Stimulated activated CD8-positive, alpha-beta memory T cell treated with anti-CD3 and anti-CD28 coated beads, Interleukin-2, amount 100 ng/mL, for 48 hours (primary cell): ENCODE data around the gene VARS1.
"Not testable (repeated sequence)": the region's sequence is repeated elsewhere in the genome, so short reads cannot be mapped to it uniquely, and the experiment has no call there.

Experiments
- DNase-seq, 2 donors: peaks; one replicate each; pipeline ENCODE4 v3.0.0-alpha.2; 2020; ENCODE audit warnings: low read depth in 2 of 2

Gene VARS1

DNA sequence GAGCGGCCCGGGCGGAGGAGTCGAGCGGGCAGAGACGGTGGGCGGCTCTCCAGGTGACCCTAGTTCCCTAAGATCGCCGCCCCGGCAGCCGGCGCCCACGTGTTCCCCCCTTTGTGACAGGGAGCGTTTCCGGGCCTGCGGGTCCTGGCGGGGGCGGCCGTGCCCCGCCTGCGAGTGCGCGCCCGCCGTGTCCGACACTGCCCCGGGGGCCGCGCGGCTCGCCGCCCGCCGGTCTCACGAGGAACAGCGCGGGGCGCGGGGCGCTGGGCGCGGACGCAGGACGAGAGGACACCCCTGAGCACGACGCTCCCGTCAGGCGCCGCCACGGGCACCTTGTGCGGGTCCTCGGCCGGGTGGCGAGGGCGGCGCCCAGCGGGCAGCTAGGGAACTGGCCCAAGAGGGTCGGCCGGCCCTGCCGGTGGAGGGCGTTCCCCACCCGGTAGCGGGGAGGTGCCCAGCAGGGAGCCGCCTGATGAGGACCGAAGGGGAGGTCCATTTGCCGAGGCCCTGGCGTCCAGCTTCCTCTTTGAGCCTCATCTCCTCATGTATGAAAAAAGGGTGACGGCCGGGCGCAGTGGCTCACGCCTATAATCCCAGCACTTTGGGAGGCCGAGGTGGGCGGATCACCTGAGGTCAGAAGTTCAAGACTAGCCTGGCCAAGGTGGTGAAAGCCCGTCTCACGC, at the start of gene VARS1:
Gene VARS1 (minus strand): TSS at position 137 of the 683 bp plus-strand sequence. CDS start 535 bp downstream, outside the sequence.
- DNase-seq: peak; percentile 83 to 85

DNA sequence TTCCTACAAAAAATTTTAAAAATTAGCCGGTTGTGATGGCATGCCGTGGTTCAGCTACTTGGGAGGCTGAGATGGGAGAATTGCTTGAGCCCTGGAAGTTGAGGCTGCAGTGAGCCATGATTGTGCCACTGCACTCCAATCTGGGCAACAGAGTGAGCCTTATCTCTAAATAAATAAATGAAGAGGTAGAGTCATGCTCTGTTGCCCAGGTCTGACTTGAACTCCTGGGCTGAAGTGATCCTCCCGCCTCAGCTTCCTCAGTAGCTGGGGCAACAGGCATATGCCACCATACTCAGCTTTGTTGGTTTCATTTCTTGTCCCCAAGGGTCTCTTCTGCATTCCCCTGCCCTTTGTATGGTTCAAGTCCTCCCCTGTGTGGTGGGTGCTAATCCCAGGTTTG, 49.0 kb upstream of the VARS1 start:
- DNase-seq: no peak

GRCh38 chr6:31842053-31842452, 46.5 kb upstream of the VARS1 start:
- DNase-seq: no peak

DNA sequence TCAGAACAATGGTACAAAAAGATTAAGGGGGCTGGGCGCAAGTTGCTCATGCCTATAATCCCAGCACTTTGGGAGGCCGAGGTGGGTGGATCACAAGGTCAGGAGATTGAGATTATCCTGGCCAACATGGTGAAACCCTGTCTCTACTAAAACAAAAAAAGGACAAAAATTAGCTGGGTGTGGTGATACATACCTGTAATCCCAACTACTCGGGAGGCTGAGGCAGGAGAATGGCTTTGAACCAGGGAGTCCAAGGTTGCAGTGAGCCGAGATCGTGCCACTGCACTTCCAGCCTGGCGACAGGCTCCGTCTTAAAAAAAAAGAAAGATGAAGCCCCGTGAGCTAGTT, 44.2 kb upstream of the VARS1 start:
- DNase-seq: not testable (repeated sequence)

DNA sequence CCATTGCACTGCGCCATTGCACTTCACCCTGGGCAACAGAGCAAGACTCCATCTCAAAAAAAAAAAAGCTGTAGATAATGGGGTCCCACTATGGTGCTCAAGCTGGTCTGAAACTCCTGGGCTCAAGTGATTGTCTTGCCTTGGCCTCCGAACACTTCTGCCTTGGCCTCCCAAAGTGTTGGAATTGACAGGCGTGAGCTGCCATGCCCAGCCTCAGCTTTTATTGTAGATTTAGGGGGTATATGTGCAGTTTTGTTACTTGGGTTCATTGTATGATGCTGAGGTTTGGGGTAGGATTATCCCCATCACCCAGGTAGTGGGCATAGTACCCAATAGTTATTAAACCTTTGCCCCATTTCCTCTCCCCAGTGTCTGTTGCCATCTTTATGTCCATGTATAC, 43.4 kb upstream of the VARS1 start:
- no peak for DNase-seq

DNA sequence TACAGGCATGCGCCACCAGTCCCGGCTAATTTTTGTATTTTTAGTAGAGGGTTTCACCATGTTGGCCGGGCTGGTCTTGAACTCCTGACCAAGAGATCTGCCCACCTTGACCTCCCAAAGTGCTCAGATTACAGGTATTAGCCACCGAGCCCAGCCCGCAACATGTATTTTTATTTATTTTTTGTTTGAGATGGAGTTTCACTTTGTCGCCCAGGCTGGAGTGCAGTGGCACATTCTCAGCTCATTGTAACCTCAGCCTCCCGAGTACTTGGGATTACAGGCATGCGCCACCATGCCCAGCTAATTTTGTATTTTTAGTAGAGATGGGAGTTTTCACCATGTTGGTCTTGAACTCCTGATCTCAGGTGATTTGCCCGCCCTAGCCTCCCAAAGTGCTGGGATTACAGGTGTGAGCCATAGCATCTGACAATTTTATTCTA, 42.6 kb upstream of the VARS1 start:
- DNase-seq: not testable (repeated sequence)

DNA sequence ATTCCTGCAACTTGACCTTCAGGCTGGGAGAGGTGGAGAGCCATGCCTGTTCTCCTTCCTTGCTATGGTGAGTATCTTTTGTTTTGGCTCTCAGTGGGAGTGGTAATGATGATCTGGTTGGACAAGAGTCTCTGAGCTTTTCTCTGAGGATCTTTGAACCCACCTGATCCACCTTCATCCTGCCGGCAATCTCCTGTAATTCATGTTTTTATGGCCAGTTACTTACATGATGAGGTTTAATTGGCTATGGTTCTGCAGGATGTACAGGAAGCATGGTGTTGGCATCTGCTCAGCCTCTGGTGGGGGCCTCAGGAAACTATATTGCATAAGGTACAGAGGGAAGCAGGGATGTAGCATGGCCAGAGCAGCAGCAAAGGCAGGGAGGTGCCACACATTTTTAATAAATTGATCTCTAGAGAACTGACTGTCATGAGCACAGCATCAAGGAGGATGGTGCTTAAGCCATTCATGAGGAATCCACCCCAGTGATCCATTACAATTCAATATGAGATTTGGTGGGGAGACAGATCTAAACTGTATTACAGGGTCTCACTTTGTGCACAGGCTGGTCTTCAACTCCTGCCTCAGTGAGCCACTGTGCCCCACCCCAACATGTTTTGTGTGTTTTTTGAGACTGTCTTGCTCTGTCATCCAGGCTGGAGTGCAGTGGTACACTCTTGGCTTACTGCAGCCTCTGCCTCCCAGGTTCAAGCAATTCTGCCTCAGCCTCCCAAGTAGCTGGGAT, 42.0 kb upstream of the VARS1 start:
- no peak for DNase-seq

DNA sequence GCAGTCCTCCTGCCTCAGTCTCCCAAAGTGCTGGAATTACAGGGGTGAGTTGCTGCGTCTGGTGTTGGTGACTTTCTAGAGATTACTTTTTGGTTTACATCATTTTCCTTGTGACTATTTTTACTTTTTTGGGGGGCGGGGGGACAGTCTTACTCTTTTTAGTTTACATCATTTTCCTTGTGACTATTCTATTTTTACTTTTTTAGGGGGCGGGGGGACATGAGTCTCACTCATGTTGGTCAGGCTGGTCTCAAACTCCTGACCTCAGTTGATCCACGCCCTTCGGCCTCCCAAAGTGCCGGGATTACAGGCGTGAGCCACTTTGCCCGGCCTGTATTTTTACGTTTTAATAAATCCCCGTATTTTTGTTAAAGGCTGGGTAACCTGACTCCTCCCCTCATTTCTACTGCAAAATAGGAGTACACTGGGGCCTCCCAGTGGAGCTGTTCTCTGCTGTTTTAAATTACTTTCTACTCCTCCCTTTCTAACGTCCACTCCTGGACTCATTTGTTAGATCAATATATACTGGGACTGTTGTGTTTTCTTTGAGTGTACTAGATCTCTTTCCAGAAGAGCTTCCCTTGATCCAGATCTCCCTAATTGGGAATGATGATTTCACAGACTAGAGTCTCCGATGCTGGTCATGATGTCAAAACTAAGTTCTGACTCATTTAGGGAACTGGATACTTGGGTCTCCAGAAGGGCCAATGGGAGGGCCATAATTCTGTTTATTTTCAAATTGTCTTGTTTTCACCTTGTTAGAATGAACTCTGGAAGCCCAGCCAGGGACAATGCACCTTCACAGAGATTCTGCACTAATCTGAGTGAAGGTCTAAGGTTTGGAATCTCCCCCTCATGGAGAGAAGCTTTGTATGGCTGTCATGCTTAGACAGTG, 41.2 kb upstream of the VARS1 start:
- DNase-seq: no peak

- no peak for DNase-seq
These were observed 40.5 kb upstream of the VARS1 start for GRCh38 chr6:31836047-31836473.

- DNase-seq: peak; percentile 70 to 72
These were observed 39.1 kb upstream of the VARS1 start for GRCh38 chr6:31834367-31835250.

GRCh38 chr6:31831350-31832215, 36.0 kb upstream of the VARS1 start:
- DNase-seq: no peak

GRCh38 chr6:31830886-31831335, 35.4 kb upstream of the VARS1 start:
- DNase-seq: no peak

GRCh38 chr6:31829633-31830283, 34.2 kb upstream of the VARS1 start:
- DNase-seq: no peak

- peak; percentile 82 to 88 for DNase-seq
These were observed 31.9 kb upstream of the VARS1 start, which contains the start of gene HSPA1B for GRCh38 chr6:31827286-31828079. Gene HSPA1B, plus strand, starts transcription at chr6:31827738. Its CDS starts 213 bp downstream, at chr6:31827951.

DNA sequence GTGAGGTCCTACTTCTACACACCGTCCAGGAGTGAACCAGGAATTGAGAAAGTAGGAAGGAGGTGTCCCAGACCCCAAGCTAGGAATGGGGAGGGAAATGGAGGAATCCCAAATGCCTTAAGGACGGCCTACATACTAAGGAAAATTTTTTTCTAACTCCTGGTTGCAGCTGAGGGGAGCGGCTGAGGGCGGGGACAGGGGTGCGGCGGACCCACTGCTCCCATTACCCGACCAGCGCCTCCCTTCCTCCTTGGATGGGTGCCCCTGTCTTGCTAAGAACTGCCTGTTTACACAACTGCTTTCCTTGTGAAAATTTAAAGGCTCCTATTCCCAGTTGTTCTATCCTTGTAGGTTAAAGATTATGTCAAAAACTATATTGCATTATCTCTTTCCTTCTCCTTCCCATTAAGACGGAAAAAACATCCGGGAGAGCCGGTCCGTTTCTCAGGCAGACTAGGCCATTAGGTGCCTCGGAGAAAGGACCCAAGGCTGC, 31.3 kb upstream of the VARS1 start:
- no peak for DNase-seq

DNA sequence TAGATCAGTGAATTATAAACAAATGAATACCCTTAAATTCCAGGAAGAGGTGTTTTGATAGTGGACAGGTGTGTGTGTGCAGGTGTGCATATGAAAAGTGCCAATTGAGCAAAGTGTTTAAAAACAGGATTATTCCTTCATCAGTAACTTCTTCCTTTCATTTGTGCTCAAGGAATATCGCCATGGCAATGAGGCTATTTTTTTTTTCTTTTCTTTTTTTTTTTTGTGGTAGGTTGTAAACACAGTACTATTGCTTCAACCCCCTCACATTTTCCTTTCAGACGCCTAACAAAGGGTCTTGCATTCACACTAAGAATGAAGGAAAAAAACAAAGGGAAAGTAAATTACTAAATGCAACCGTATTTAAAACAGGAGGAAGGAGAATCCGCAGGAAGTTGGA, 30.0 kb upstream of the VARS1 start:
- DNase-seq: no peak

GRCh38 chr6:31823592-31824196, 28.1 kb upstream of the VARS1 start:
- not testable (repeated sequence) for DNase-seq
